GM12872 (cell line): ENCODE results near the gene MYOM1.

ENCODE experiments used
- TF ChIP-seq, protein P1 (sequence below): IDR thresholded peaks from 3 replicates; pipeline ENCODE4 v1.5.1; 2011; ENCODE audit warnings: low read depth, mild to moderate bottlenecking, low read length, moderate library complexity; ENCODE audit not compliant: insufficient read depth

MYOM1 gene

DNA sequence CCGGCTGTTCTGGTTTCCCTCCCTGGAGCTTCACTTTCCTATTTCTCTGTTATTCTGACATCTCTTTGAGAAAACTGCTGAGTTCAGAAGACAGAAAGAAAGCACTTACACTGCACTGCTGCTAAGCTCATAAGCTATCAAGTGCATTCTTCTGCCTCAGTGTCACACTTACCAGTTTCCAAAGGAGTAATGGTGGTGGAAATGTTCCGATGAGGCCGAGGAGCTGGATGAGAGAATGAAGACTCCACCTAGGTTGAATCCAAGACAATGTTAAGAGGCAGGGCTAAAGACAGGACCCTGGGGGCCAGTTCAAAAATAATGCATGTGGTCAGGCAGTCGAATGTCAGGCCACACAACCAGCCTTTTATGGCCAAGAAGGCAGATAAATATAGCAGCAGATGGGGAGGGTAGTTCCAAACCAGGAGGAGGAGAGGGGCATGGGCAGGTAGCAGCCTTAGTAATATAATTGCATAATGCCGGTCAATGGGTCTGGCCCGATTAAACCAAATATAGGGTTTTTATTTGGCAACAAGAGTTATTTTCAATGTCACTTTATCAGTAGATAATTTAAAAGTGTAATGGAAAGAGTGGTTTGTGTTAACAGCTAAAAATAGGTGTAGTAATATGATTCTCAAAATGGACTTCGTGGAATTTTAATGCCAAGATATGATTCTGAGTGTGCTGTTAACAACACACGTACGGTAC is at the start of gene MYOM1:
Gene MYOM1, minus strand, starts transcription at position 338 of the 705 bp plus-strand sequence. CDS start 4,745 bp downstream, outside the sequence.
- TF ChIP-seq, protein P1, sequence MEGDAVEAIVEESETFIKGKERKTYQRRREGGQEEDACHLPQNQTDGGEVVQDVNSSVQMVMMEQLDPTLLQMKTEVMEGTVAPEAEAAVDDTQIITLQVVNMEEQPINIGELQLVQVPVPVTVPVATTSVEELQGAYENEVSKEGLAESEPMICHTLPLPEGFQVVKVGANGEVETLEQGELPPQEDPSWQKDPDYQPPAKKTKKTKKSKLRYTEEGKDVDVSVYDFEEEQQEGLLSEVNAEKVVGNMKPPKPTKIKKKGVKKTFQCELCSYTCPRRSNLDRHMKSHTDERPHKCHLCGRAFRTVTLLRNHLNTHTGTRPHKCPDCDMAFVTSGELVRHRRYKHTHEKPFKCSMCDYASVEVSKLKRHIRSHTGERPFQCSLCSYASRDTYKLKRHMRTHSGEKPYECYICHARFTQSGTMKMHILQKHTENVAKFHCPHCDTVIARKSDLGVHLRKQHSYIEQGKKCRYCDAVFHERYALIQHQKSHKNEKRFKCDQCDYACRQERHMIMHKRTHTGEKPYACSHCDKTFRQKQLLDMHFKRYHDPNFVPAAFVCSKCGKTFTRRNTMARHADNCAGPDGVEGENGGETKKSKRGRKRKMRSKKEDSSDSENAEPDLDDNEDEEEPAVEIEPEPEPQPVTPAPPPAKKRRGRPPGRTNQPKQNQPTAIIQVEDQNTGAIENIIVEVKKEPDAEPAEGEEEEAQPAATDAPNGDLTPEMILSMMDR, result no peak

DNA sequence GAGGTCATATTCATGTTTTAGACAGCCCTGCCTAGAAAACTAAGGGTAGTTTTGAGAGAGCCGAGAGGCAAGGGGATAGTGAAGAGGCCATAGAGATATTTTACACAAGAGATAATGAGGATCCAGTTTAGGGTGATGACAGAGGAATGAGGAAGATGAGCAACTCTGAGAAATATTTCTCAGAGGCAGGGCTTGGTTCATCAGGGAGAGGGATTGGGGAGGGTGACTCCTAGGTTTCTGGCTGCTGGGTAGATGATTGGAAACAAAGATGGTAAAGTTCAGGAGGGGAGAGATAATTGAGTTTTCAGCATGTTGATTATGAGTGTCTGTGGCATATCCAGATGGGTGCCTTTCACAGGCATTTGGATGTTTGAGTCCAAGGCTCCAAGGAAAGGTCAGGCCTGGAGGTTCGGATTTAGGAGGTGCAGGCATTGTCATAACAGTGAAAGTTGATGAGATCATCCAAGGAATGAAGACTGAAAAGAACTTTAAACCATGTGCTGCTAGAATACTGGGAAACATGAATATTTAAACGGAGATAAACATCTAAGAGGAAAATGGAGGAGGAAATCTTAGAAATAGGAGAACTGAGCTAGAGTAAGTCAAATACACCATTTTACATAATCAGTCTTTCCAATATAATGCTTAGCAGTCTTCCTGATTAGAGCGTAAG is 49.6 kb upstream of the MYOM1 start:
- TF ChIP-seq, protein P1, result no peak

DNA sequence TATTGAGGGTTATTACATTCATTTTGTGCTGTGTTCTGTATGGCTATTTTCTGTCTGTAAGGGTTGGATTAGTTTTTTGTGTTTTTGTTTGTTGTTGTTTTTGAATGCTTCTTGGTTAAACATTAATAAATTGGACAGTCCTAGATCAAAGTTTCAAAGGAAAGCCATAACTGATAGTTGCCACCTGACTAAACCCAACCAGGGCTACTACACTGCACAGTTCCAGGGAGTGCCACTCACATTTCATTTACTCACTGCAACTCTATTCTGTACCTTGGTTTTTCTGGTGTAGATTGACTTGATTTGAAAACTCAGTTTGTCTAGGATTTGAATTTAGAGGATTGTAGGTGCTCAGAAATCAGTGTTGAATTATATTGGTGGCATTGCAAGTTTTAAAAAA is 48.5 kb upstream of the MYOM1 start:
- TF ChIP-seq, protein P1, result no peak

DNA sequence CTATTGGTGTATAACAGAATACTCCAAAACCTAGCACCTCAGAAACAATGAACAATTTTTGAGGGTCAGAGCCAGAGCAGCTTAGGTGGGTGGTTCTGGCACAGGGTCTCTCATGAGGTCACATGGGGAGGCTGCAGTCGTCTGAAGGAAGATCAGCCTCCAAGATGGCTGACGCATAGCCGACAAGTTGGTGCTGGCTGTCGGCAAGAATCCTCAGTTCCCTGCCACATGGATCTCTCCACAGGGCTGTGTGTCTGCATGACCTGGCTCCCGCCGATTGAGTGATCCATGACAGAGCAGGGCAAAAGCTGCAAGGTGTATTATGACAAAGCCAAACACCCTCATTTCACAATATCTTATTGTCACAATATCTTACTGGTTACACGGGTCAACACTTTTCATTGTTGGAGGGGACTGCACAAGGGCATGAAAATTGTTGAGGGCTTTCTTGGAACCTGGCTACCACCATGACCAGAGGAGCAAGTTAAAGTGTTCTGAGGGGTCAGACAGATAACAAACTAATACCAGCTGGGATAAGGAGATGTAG is 46.4 kb upstream of the MYOM1 start:
- TF ChIP-seq, protein P1, result no peak

DNA sequence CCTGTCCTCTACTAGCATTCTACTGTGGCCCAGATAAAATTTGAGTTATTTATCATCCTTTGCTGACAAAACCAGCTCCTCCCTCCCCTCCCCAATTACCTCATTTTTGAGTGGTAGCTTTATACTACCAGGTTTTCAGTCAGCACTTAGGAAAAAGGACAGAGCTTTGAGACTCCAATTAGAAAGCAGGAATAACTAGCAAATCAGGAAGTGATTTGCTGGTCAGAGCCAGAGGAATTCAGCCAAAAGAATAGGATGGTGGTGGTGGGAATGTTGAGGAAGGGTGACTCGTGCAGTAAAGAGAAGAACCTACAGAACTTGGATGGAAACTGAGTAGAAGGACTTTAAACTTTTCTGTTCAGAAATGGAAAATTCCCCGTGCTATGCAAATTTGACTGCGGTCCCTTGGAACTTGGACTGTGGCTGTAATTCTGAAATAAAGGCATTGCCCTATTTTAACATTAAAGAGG is 45.8 kb upstream of the MYOM1 start:
- TF ChIP-seq, protein P1, result no peak

DNA sequence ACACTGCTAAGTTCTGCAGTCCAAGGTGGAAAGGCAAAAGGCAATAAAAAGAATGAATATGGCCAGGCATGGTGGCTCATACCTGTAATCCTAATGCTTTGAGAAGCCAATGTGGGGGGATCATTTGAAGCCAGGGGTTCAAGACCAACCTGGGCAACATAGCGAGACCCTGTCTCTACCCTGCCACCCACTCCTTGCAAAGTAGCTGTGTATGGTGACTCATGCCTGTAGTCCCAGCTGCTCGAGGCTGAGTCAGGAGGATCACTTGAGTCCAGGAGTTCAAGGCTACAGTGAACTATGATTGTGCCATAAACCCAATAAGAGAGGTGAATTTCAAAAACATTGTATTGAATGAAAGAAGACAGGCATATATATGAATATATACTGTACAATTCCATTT is 44.6 kb upstream of the MYOM1 start:
- TF ChIP-seq, protein P1, result no peak

DNA sequence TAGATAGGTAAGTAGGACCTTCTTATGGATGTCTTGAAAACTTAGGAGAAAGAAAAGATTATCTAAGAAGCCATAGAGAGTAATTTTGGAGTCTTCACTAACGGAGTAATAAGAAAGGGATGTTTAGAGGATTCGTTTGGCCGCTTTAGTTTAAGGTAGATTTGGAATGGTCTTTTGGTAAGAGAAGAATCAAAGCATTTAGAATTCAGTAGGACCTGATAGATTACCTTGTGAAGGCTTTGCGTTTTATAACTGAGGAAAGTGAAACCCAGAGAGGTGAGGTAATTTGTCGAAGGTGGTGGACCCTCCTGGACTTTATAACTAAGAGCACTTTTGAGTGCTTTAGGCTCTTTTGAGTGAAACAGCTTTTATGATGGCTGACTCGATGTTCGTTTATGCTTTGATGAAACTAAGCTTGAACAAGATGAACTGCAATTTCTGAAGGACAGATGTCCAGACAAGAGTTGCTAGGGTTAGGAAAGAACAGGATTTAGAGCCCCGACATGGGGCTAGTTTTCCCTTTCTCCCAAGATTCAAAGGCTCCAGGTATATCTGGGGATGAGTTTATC is 43.4 kb upstream of the MYOM1 start:
- TF ChIP-seq, protein P1, result no peak
